GM23338 (cell line): Measurements from ENCODE around the gene HOXA11.

ENCODE experiments used
- CREB1 ChIP-seq: fragments of 250-450 bp; sonication (Bioruptor Pico); IDR thresholded peaks from 2 replicates; pipeline ENCODE4 v1.5.0; 2020; ENCODE audit warnings: low read depth, mild to moderate bottlenecking, moderate library complexity
- CTCF ChIP-seq, 2 experiments: fragments of 200-600 bp in 1 of 2; sonication (generic) in 1 of 2; conservative IDR thresholded peaks; 2 replicates each; pipeline versions ENCODE4 v1.5.1 to v1.6.1; 2016 to 2017; ENCODE audit warnings: antibody characterized with exemption in 2 of 2, low read depth in 2 of 2, mild to moderate bottlenecking in 2 of 2, moderate library complexity in 1 of 2
- ETS1 ChIP-seq: IDR thresholded peaks from 2 replicates; pipeline ENCODE4 v1.6.1; 2016; ENCODE audit warnings: antibody characterized with exemption
- EZH2 ChIP-seq: fragments of 200-600 bp; sonication (generic); IDR thresholded peaks from one replicate; pipeline ENCODE4 v1.8.0; 2017; ENCODE audit warnings: antibody characterized with exemption, mild to moderate bottlenecking, low read depth; ENCODE audit not compliant: unreplicated experiment
- EZH2phosphoT487 ChIP-seq: fragments of 200-600 bp; sonication (generic); IDR thresholded peaks from one replicate; pipeline ENCODE4 v1.8.1; 2018; ENCODE audit warnings: antibody characterized with exemption; ENCODE audit not compliant: unreplicated experiment
- JUNB ChIP-seq: IDR thresholded peaks from one replicate; pipeline ENCODE4 v1.6.1; 2016; ENCODE audit warnings: antibody characterized with exemption; ENCODE audit not compliant: unreplicated experiment
- NANOG ChIP-seq: IDR thresholded peaks from 2 replicates; pipeline ENCODE4 v1.6.1; 2016; ENCODE audit warnings: antibody characterized with exemption, borderline replicate concordance
- POLR2AphosphoS5 ChIP-seq: IDR thresholded peaks from 2 replicates; pipeline ENCODE4 v1.6.1; 2016; ENCODE audit warnings: antibody characterized with exemption, low read depth
- REST ChIP-seq: IDR thresholded peaks from one replicate; pipeline ENCODE4 v1.6.1; 2018; ENCODE audit warnings: antibody characterized with exemption; ENCODE audit not compliant: unreplicated experiment
- STAT1 ChIP-seq: IDR thresholded peaks from one replicate; pipeline ENCODE4 v1.6.1; 2016; ENCODE audit warnings: antibody characterized with exemption; ENCODE audit not compliant: unreplicated experiment

- TF ChIP-seq POLR2AphosphoS5 (no peak), CTCF (conservative IDR thresholded peaks at IDR 0.05; ENCODE audit: low read depth in 2 of 2) (no peak), EZH2 (peak; percentile 97), EZH2phosphoT487 (peak; percentile 73), NANOG (no peak), ETS1 (no peak), CREB1 (CRISPR knock-in tag) (no peak), REST (no peak), STAT1 (no peak), JUNB (no peak)
These were observed 26.4 kb downstream of the HOXA11 start for GRCh38 chr7:27158436-27159265.
